T-helper 2 cell (primary cell): ENCODE measurements around the gene SPATS2.
A peak's percentile ranks its signal among the peaks of the same experiment; 100 is the strongest.
"Not testable (repeated sequence)": the region's sequence is repeated elsewhere in the genome, so short reads cannot be mapped to it uniquely, and the experiment has no call there.

Experiments used
- DNase-seq, 5 experiments: peaks; one replicate each; pipeline versions ENCODE4 v3.0.0 to v3.0.0-alpha.2; 2012 to 2022

The SPATS2 gene

DNA sequence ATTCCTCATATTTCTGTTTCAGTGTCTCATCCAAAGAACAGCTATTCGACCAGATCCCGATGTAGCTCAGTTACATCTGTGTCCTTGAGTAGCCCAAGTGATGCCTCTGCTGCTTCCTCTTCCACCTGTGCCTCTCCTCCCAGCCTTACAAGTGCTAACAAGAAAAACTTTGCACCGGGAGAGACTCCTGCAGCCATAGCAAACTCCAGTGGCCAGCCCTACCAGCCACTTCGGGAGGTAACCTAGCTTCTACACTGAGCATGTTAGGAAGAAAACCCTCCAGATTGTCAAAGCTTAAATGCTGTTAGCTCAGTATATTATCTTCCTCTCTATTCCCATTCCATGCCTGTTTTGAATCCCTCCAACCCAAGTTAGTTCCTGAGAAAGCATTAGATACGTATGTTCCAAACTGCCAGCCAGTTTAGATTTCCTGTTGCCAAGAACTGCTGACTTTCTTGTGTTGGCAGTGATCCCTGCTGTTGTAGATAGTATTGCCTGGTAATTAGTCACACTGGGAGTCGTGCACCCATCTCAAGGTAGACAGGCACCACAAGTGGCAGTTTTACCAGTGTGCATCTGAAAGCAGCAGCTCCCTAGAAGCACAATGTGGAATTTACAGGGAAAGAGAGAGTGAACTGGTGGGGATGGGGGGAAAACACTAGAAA lies 157.5 kb downstream of the SPATS2 start:
- DNase-seq = no peak

- DNase-seq = no peak
Measured at GRCh38 chr12:49525942-49526341, 158.7 kb downstream of the SPATS2 start.

- DNase-seq = no peak
Measured at GRCh38 chr12:49527361-49528130, 160.3 kb downstream of the SPATS2 start.

DNA sequence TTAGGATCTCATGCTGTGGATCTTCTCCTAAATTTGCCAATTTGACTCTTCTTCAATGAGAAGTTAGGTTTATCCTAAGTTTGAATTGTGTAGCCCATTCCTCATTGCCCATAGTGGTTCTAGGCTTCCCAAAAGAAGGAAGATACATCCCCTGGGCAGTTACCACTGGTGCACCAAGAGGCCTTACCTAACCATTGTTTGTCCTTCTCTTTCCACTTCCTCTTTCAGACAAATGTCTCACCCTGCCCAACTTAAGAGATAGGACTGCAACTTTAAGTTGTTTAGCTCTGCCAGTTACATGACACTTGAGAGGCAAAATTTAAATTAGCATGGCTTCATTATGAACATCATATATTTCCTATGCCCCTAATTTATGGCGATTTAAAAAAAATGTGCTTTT lies 162.2 kb downstream of the SPATS2 start:
- no peak for DNase-seq

GRCh38 chr12:49531745-49532144 lies 164.5 kb downstream of the SPATS2 start:
- no peak for DNase-seq

GRCh38 chr12:49533331-49533730 lies 166.1 kb downstream of the SPATS2 start:
- no peak for DNase-seq

- DNase-seq = not testable (repeated sequence)
Measured at GRCh38 chr12:49534122-49534521, 166.9 kb downstream of the SPATS2 start.

- DNase-seq = no peak
Measured at GRCh38 chr12:49534731-49535278, 167.5 kb downstream of the SPATS2 start.

DNA sequence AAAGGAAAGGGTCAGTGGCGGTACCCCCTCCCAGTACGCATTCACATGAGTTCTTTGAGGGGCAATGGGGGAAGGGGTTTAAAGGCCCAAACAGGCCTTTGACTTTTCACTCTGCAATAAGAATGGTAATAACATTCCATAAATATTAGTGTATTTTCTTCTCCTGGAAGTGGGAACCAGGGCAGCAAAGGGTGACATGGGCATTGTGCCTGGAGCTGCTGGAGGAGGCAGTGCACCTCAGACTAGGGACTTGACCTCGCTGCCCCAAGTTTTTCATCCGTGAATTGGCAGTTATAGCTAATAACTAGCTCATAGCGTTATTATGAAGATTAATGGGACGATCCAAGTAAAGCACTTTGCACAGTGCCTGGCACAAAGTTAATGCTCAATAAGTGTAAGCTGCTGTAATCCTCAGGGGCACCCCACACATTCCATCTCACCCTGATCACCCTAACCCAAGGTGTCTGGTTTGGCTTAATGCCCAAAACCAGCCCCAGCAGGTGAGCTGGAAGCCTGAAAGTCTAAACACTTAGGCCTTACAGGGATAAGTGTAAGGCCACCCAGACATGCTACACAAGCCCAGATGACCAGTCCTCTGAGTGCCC lies 168.8 kb downstream of the SPATS2 start:
- no peak for DNase-seq

GRCh38 chr12:49536526-49537071 lies 169.3 kb downstream of the SPATS2 start:
- no peak for DNase-seq

DNA sequence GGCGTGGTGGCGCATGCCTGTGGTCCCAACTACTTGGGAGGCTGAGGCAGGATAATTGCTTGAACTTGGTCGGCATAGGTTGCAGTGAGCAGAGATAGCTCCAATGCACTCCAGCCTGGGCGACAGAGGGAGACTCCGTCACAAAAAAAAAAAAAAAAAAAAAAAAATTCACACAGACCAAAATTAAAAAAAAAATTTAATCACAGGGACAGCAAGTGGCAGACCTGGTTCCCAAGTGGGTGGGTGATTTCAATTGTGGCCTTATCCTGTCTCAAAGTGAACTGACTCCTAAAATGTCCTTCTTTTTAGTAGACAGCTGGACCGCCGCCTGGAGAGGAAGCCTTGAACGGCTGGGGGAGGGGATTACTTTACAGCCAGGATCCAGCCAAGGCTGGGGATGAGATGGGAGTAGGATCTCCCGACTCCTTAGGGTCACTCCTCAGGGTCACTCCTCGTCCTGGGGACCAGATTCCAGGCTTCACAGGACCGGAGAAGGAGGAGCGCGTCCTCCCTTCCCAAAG lies 170.0 kb downstream of the SPATS2 start:
- DNase-seq = no peak

- peak in 2 of 5 experiments; percentile 4 to 30 for DNase-seq
Measured at GRCh38 chr12:49537752-49538509, 170.7 kb downstream of the SPATS2 start.

- peak; percentile 74 to 92 (median 81) for DNase-seq
Measured at GRCh38 chr12:49538510-49539403, 171.5 kb downstream of the SPATS2 start, which contains the start of gene KCNH3. Gene KCNH3 (plus strand): TSS chr12:49539030. CDS start chr12:49539417, 387 bp downstream.

DNA sequence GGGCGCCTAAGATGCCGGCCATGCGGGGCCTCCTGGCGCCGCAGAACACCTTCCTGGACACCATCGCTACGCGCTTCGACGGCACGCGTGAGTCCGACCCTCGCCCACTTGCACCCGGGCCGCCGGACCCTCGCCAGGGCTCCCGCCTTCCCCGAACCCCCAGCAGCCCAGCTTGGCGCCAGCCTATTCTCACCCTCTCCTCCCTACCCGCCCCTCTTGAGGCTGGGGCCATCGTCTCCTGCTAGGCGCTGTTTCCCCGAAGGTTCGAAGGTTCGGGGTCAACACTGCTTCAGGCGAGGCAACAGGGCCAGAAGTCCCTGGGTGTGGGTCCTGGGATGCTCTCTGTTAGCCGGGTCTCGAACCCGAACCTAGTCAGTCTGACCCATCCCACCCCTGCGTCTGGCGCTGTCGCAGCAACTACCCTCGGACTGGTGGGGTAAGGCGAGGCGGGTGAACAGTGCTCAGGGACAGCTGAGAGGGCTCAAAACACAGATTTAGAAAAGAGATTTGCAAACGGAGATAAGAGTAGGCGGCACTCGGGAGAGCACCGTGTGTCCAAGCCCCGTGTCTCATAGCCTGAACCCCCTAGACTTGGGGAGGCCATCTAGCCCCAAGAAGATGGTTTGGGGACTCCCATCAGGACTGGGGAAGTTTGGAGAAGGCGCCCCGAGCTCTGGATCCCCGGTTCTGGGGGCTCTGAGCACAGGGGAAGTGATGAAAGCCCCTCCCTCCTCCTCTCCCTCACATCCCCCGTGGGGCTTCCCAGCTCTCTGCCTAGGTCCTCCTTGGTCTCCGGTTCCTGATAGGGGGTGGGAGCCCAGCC lies 172.4 kb downstream of the SPATS2 start:
- no peak for DNase-seq

GRCh38 chr12:49540229-49541139 lies 173.2 kb downstream of the SPATS2 start:
- DNase-seq = no peak

DNA sequence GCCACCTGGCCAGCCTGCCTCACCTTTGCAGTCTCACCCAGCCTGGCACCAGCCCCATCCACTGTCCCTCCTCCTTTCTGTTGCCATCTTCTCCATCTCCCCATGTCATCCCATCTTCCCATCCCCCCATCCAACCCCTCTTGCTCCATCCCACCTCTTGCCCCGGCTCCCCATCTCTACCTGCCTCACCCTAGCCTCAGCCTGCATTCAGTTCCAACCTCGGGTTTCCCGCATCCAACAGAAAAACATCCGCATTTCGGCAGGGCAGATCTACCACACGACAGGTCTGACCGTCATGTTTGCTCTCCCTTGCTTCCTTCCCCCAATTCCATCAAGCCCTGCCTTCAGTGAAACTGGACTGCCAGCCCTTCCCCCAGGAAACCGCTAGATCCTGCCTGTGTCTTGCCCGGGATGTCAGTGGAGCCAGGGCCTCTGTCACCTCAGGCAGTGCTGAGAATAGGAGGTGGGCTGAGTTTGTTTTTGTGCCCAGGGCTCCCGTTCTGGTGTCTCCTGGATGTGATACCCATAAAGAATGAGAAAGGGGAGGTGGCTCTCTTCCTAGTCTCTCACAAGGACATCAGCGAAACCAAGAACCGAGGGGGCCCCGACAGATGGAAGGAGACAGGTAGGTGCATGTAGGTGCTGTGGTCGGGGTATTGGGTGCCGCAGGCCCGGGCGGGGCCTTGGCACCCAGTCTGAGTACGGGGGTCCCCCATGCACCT lies 174.0 kb downstream of the SPATS2 start:
- DNase-seq = no peak

DNA sequence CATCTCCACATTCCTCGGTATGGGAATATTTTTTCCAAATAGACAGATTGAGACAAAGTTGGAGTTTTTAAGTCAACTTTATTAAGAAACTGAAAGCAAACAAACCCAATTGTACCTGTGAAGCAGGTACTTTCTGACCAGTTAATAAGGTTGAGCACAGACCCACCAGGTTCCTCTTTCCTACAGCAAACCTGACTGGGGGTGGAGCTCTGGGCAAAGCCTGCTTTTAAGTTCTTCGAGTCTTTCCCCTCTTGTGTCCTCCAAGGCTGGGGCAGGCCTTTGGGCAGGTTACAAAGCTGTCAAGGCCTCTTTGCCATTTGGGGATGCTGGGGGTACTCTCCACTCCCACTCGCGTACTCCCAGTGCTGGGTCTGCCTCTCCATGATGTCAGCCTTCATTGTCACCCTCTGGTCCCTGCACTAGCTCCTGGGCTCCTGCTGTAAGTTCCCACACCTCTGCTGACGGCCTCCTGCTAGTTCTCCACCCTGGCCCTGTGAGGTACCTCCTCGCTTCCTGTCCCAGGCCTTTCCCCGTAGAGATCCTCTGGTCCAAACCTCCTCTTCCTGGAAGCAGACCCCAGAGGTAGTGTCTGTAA lies 174.7 kb downstream of the SPATS2 start:
- no peak for DNase-seq
